Measurements from ENCODE around the gene RAB3C.

The RAB3C gene

GRCh38 chr5:58714046-58714445 lies 131.2 kb downstream of the RAB3C start:
- Histone ChIP-seq H3K27ac (ENCODE audit: low read length) (no peak overlapping the region), H3F3A (ENCODE audit: insufficient read depth, low read length) (no peaks in the 10 kb centered on the region), H3K27me3 (replicated peaks; ENCODE audit: insufficient read depth, low read length) (no peaks in the 10 kb centered on the region), H3K4me2 (ENCODE audit: low read depth, low read length) (no peak overlapping the region), H4K20me1 (ENCODE audit: insufficient read depth, low read length) (no peaks in the 10 kb centered on the region), H3K9ac (ENCODE audit: low read length) (no peak overlapping the region), H3K79me2 (ENCODE audit: low read length) (no peaks in the 10 kb centered on the region), H3K9me2 (replicated peaks; ENCODE audit: insufficient read depth, low read length) (no peaks in the 10 kb centered on the region), H3K36me3 (replicated peaks; ENCODE audit: insufficient read depth, low read length) (no peaks in the 10 kb centered on the region), H2AFZ (ENCODE audit: low read length) (no peak overlapping the region), H3K4me1 (ENCODE audit: low read length) (no peaks in the 10 kb centered on the region), H3K9me3 (replicated peaks; ENCODE audit: insufficient read depth, low read length) (no peaks in the 10 kb centered on the region), H3K4me3 (ENCODE audit: low read length) (no peak overlapping the region)
- DNase-seq = no peak
- no peak for TF ChIP-seq EZH2phosphoT487 (IDR thresholded peaks at IDR 0.05; ENCODE audit: low read length)
- no peak for TF ChIP-seq EZH2 (optimal IDR thresholded peaks at IDR 0.05; ENCODE audit: low read depth, low read length)
- TF ChIP-seq, protein P1, sequence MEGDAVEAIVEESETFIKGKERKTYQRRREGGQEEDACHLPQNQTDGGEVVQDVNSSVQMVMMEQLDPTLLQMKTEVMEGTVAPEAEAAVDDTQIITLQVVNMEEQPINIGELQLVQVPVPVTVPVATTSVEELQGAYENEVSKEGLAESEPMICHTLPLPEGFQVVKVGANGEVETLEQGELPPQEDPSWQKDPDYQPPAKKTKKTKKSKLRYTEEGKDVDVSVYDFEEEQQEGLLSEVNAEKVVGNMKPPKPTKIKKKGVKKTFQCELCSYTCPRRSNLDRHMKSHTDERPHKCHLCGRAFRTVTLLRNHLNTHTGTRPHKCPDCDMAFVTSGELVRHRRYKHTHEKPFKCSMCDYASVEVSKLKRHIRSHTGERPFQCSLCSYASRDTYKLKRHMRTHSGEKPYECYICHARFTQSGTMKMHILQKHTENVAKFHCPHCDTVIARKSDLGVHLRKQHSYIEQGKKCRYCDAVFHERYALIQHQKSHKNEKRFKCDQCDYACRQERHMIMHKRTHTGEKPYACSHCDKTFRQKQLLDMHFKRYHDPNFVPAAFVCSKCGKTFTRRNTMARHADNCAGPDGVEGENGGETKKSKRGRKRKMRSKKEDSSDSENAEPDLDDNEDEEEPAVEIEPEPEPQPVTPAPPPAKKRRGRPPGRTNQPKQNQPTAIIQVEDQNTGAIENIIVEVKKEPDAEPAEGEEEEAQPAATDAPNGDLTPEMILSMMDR (IDR thresholded peaks at IDR 0.05; ENCODE audit: low read length) = no peak

DNA sequence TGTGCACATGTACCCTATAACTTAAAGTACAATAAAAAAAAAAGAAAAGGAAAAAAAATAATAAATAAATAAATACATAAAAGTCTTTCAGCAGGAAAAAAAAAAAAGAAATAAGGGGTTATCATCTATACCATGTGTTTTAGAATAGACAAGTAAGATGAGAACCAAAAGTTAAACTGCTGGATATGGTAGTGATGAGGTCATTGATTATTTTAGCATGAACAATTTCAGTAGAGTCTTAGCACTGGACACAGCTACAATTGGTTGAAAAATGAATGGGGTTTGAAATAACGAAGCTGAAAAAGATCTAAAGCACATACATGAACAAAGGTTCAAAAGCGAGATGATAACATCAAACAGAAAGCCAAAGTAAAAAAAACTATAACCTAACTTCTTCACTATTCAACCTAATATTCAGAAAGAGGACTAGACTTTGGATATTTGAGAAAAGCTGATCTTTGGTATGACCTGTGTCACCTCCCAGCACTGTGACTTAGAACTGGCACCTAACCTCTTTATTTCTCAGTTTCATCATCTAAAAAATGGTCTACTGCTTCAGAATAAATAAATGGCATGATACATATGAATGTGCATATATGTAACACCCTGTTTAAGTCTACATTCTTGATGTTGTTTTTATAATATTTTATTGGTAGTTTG lies 133.3 kb downstream of the RAB3C start:
- Histone ChIP-seq H3K27me3 (replicated peaks; ENCODE audit: insufficient read depth, low read length) (no peaks in the 10 kb centered on the region), H3K36me3 (replicated peaks; ENCODE audit: insufficient read depth, low read length) (no peaks in the 10 kb centered on the region), H3K27ac (ENCODE audit: low read length) (no peak overlapping the region), H3K4me1 (ENCODE audit: low read length) (no peaks in the 10 kb centered on the region), H3F3A (ENCODE audit: insufficient read depth, low read length) (no peaks in the 10 kb centered on the region), H3K9ac (ENCODE audit: low read length) (no peak overlapping the region), H2AFZ (ENCODE audit: low read length) (no peak overlapping the region), H3K79me2 (ENCODE audit: low read length) (no peaks in the 10 kb centered on the region), H3K4me3 (ENCODE audit: low read length) (no peak overlapping the region), H3K9me2 (replicated peaks; ENCODE audit: insufficient read depth, low read length) (no peaks in the 10 kb centered on the region), H3K9me3 (replicated peaks; ENCODE audit: insufficient read depth, low read length) (no peaks in the 10 kb centered on the region), H4K20me1 (ENCODE audit: insufficient read depth, low read length) (no peaks in the 10 kb centered on the region), H3K4me2 (ENCODE audit: low read depth, low read length) (no peak overlapping the region)
- no peak for DNase-seq
- TF ChIP-seq, protein P1 (IDR thresholded peaks at IDR 0.05; ENCODE audit: low read length) = no peak
- TF ChIP-seq EZH2 (optimal IDR thresholded peaks at IDR 0.05; ENCODE audit: low read depth, low read length) (no peak), EZH2phosphoT487 (IDR thresholded peaks at IDR 0.05; ENCODE audit: low read length) (no peak)

GRCh38 chr5:58716713-58717112 lies 133.8 kb downstream of the RAB3C start:
- H3K9me3 ChIP-seq (replicated peaks; ENCODE audit: insufficient read depth, low read length) = no peaks in the 10 kb centered on the region
- no peaks in the 10 kb centered on the region for H3K27me3 ChIP-seq (replicated peaks; ENCODE audit: insufficient read depth, low read length)
- TF ChIP-seq EZH2phosphoT487 (IDR thresholded peaks at IDR 0.05; ENCODE audit: low read length) (no peak), EZH2 (optimal IDR thresholded peaks at IDR 0.05; ENCODE audit: low read depth, low read length) (no peak)
- TF ChIP-seq, protein P1 (IDR thresholded peaks at IDR 0.05; ENCODE audit: low read length) = no peak
- no peaks in the 10 kb centered on the region for H3K79me2 ChIP-seq (ENCODE audit: low read length)
- no peaks in the 10 kb centered on the region for H4K20me1 ChIP-seq (ENCODE audit: insufficient read depth, low read length)
- H3K4me3 ChIP-seq (ENCODE audit: low read length) = no peak overlapping the region
- H2AFZ ChIP-seq (ENCODE audit: low read length) = no peak overlapping the region
- H3K9ac ChIP-seq (ENCODE audit: low read length) = no peak overlapping the region
- no peak overlapping the region for H3K27ac ChIP-seq (ENCODE audit: low read length)
- H3K4me1 ChIP-seq (ENCODE audit: low read length) = no peaks in the 10 kb centered on the region
- no peaks in the 10 kb centered on the region for H3K36me3 ChIP-seq (replicated peaks; ENCODE audit: insufficient read depth, low read length)
- no peaks in the 10 kb centered on the region for H3K9me2 ChIP-seq (replicated peaks; ENCODE audit: insufficient read depth, low read length)
- H3K4me2 ChIP-seq (ENCODE audit: low read depth, low read length) = no peak overlapping the region
- H3F3A ChIP-seq (ENCODE audit: insufficient read depth, low read length) = no peaks in the 10 kb centered on the region
- DNase-seq = no peak
